Measurements from ENCODE around the gene TUSC2.

Gene TUSC2

GRCh38 chr3:50370594-50370993 is 42.6 kb upstream of the TUSC2 start:
- DNase-seq (ENCODE audit: low read depth): no peak
- H3K4me3 ChIP-seq (ENCODE audit: low read length): no peak overlapping the region
- TF ChIP-seq, protein P1, sequence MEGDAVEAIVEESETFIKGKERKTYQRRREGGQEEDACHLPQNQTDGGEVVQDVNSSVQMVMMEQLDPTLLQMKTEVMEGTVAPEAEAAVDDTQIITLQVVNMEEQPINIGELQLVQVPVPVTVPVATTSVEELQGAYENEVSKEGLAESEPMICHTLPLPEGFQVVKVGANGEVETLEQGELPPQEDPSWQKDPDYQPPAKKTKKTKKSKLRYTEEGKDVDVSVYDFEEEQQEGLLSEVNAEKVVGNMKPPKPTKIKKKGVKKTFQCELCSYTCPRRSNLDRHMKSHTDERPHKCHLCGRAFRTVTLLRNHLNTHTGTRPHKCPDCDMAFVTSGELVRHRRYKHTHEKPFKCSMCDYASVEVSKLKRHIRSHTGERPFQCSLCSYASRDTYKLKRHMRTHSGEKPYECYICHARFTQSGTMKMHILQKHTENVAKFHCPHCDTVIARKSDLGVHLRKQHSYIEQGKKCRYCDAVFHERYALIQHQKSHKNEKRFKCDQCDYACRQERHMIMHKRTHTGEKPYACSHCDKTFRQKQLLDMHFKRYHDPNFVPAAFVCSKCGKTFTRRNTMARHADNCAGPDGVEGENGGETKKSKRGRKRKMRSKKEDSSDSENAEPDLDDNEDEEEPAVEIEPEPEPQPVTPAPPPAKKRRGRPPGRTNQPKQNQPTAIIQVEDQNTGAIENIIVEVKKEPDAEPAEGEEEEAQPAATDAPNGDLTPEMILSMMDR (conservative IDR thresholded peaks at IDR 0.05; ENCODE audit: low read depth, low read length): peak; percentile 28

DNA sequence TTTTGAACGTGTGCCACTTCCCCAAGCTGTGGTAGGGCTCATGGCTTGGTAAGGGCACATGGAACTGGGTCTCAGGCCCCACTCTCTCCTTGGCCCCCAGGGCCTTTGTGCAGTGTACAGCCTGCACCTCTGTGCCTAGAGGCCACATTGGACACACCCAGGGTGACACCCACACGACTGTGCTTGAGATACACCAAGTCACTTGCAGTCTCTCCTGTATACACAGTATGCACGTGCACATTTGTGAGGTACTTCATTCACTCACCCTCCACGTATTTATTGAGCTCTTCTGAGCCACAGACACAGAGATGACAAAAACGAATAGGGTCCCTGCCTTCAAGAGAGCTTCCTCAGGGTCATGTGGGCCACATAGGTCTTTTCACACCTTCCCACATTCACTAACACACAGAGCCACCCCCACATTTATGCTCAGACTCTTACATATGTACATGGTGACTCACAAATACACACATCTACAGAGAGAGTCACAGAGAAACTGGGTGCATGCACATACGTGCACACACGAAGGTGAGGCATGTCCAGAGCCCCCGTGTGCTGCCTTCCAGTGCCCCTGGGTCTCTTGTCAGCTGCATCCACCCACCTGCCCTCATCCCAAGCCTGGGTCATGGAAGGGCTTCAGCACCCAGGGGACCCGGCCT is 41.1 kb upstream of the TUSC2 start:
- DNase-seq (ENCODE audit: low read depth): no peak
- no peak overlapping the region for H3K4me3 ChIP-seq (ENCODE audit: low read length)
- TF ChIP-seq, protein P1 (conservative IDR thresholded peaks at IDR 0.05; ENCODE audit: low read depth, low read length): no peak

- H3K4me3 ChIP-seq (ENCODE audit: low read length): no peak overlapping the region
- TF ChIP-seq, protein P1 (conservative IDR thresholded peaks at IDR 0.05; ENCODE audit: low read depth, low read length): no peak
These were observed 37.8 kb upstream of the TUSC2 start for GRCh38 chr3:50365842-50366220.

DNA sequence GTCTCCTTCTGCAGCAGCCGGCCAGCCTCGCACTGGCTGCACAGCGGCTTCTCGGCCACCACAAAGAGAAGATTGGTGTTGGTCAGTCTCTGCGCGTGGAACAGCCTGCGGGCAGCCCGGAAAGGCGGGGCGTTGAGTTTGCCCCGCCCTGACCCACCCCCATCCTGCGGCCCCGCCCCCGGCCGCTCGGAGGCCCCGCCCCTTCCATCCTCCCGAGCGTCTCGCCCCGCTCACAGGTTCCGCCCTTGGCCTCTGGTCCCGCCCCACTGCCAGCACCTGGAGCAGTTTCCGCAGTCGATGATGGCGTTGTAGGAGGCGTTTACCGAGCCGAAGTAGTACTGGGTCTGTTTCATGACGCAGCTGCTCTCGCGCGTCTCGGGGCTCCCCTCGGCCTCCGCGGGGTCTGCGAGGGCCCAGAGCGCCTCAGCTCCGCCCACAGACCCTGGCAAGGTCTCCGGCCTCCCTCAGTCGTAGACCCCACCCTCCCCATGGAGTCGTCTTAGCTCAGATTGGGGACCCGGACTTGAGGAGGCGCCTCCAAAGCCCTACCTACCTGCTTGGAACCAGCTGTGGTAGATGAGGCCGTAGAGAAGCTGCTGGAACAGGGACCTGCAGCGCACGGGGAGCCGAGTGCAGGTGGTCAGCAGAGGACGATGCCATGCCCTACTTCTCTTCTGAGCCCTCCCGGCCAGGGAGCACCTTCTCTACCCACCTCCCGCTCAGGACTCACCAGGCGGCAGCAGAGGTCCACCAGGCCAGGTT is 37.2 kb upstream of the TUSC2 start:
- TF ChIP-seq, protein P1 (conservative IDR thresholded peaks at IDR 0.05; ENCODE audit: low read depth, low read length): no peak
- H3K4me3 ChIP-seq (ENCODE audit: low read length): peak overlapping the region; percentile 48
- peak; percentile 20 for DNase-seq (ENCODE audit: low read depth)

More at GRCh38 chr3:50365842-50366220, 37.8 kb upstream of the TUSC2 start:
- DNase-seq (ENCODE audit: low read depth): no peak

DNA sequence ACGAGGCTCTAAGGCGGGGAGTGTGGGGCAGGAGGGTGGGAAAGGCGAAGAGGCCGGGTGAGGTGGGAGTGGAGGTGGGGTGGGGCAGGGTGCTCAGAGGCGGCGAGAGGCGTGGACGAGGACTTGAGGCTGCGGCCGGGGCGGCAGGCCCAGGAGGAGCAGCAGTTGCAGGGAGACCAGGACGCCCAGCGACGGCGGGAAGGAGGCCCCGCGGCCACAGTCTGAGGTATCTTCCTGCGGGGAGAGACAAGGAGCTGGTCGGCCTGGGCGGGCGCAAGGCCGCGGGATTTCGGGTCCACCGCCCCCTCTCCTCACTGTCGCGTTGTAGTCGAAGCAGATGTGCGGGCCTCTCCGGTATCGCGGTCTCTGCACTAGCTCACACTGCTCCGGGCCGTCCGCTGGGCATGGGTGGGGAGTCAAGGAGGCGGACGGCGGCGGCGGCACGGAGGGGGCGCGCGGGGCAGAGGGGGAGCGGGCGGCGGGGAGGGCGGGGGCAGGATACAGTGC is 36.6 kb upstream of the TUSC2 start:
- no peak for DNase-seq (ENCODE audit: low read depth)
- H3K4me3 ChIP-seq (ENCODE audit: low read length): peak overlapping the region; percentile 48
- TF ChIP-seq, protein P1 (conservative IDR thresholded peaks at IDR 0.05; ENCODE audit: low read depth, low read length): no peak

DNA sequence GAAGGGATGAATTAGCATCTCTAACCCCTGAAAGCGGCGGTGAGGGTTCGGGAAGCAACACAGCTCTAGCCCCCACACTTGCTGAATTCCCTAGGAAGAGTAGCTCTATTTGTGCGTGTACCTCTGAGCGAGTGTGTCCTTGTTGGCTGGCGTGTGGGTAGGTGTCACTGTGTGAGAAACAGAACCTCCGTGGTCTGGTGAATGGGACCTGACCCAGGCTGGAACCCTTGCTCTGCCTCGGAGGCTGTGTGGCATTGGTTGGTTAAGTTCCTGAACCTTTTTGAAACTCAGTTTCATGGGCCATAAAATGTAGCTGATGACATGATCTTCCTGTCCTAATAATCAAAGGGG is 31.7 kb upstream of the TUSC2 start:
- TF ChIP-seq, protein P1 (conservative IDR thresholded peaks at IDR 0.05; ENCODE audit: low read depth, low read length): no peak
- peak overlapping the region; percentile 81 for H3K4me3 ChIP-seq (ENCODE audit: low read length)
- no peak for DNase-seq (ENCODE audit: low read depth)
